SK-N-SH (cell line): ENCODE results near the gene ACVRL1.

ENCODE experiments used
- GATA2 ChIP-seq: sonication (generic); formaldehyde crosslinking; IDR thresholded peaks from 2 replicates; pipeline ENCODE4 v1.5.0; 2020; ENCODE audit warnings: mild to moderate bottlenecking, missing genetic modification reagents
- NFIC ChIP-seq: IDR thresholded peaks from 2 replicates; pipeline ENCODE4 v1.4.0; 2012; ENCODE audit warnings: borderline replicate concordance
- RXRA ChIP-seq: IDR thresholded peaks from 2 replicates; pipeline ENCODE4 v1.4.0; 2012; ENCODE audit warnings: low read depth, mild to moderate bottlenecking, borderline replicate concordance
- TF ChIP-seq, protein P1 (sequence below): fragments of 200-600 bp; sonication (generic); IDR thresholded peaks from 2 replicates; pipeline ENCODE4 v1.6.1; 2017; ENCODE audit warnings: antibody characterized with exemption, mild to moderate bottlenecking, moderate library complexity

DNA sequence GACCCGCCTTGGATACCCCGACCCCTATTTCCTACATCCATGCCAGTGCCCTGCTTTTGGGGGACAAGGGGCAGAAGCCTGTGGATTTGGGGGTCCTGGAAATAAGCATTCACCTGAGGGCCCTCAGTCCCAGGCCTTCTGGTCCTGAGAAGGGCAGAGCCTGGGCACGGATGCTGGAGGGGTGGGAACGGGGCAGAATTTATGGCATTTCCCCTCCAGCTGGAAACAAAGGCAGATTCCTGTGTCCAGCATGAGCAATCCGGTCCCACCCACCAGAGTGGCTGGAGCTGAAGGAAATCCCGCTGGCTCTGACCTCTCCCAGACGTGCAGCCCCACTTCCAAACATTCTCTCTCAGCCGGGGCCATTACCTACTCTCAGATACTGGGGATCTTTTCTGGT lies 10.1 kb upstream of the ACVRL1 start:
- TF ChIP-seq GATA2 (CRISPR knock-in tag): no peak
- TF ChIP-seq, protein P1, sequence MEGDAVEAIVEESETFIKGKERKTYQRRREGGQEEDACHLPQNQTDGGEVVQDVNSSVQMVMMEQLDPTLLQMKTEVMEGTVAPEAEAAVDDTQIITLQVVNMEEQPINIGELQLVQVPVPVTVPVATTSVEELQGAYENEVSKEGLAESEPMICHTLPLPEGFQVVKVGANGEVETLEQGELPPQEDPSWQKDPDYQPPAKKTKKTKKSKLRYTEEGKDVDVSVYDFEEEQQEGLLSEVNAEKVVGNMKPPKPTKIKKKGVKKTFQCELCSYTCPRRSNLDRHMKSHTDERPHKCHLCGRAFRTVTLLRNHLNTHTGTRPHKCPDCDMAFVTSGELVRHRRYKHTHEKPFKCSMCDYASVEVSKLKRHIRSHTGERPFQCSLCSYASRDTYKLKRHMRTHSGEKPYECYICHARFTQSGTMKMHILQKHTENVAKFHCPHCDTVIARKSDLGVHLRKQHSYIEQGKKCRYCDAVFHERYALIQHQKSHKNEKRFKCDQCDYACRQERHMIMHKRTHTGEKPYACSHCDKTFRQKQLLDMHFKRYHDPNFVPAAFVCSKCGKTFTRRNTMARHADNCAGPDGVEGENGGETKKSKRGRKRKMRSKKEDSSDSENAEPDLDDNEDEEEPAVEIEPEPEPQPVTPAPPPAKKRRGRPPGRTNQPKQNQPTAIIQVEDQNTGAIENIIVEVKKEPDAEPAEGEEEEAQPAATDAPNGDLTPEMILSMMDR: no peak
- no peak for TF ChIP-seq NFIC
- no peak for TF ChIP-seq RXRA
